SU-DHL-6 (cell line): ENCODE data around the gene L3HYPDH.

ENCODE experiments used
- H2AFZ ChIP-seq: fragments of 200-600 bp; sonication (generic); 2 replicates; pipeline ENCODE4 v1.6.1; 2014; ENCODE audit warnings: low read depth, mild to moderate bottlenecking, moderate library complexity, mixed read lengths, antibody characterized with exemption, low read length; ENCODE audit not compliant: severe bottlenecking
- H3F3A ChIP-seq: fragments of 200-600 bp; shearing (Covaris generic); 2 replicates; pipeline ENCODE4 v1.6.0; 2016; ENCODE audit warnings: antibody characterized with exemption, mild to moderate bottlenecking; ENCODE audit not compliant: insufficient read depth
- H3K27ac ChIP-seq: fragments of 200-600 bp; sonication (generic); 2 replicates; pipeline ENCODE4 v1.5.1; 2016; ENCODE audit warnings: low read depth, mild to moderate bottlenecking, low read length, moderate library complexity, mixed read lengths
- H3K27me3 ChIP-seq: fragments of 200-600 bp; sonication (generic), shearing (Covaris generic); 2 replicates; pipeline ENCODE4 v1.6.0; 2014; ENCODE audit warnings: mild to moderate bottlenecking, low read length
- H3K36me3 ChIP-seq: fragments of 200-600 bp; sonication (generic); 2 replicates; pipeline ENCODE4 v1.6.1; 2014; ENCODE audit warnings: mild to moderate bottlenecking, low read length, mixed read lengths
- H3K4me2 ChIP-seq: fragments of 300-600, 200-600 bp; shearing (Covaris generic), sonication (generic); 2 replicates; pipeline ENCODE4 v1.6.0; 2014; ENCODE audit warnings: low read length, low read depth, mild to moderate bottlenecking; ENCODE audit not compliant: poor library complexity, severe bottlenecking
- H3K4me3 ChIP-seq: fragments of 200-600 bp; sonication (generic); 2 replicates; pipeline ENCODE4 v1.5.1; 2014; ENCODE audit warnings: antibody characterized with exemption, low read length, mild to moderate bottlenecking, mixed read lengths; ENCODE audit not compliant: insufficient read depth, poor library complexity, severe bottlenecking
- H3K79me2 ChIP-seq: fragments of 200-600 bp; sonication (generic); 2 replicates; pipeline ENCODE4 v1.6.1; 2014; ENCODE audit warnings: mild to moderate bottlenecking, low read length, moderate library complexity; ENCODE audit not compliant: insufficient read depth
- H3K9ac ChIP-seq: fragments of 200-600 bp; sonication (generic); 2 replicates; pipeline ENCODE4 v1.7.0; 2014; ENCODE audit warnings: mild to moderate bottlenecking, low read length
- H3K9me2 ChIP-seq: fragments of 200-600 bp; sonication (generic); replicated peaks from 2 replicates; pipeline ENCODE4 v1.6.1; 2014; ENCODE audit warnings: low read length; ENCODE audit not compliant: insufficient read depth
- H3K9me3 ChIP-seq: fragments of 200-600 bp; sonication (generic); 2 replicates; pipeline ENCODE4 v1.6.1; 2014; ENCODE audit warnings: low read length, mixed read lengths; ENCODE audit not compliant: insufficient read depth
- H4K20me1 ChIP-seq: fragments of 200-600 bp; sonication (generic); 2 replicates; pipeline ENCODE4 v1.6.1; 2014; ENCODE audit warnings: low read depth, mild to moderate bottlenecking, antibody characterized with exemption, low read length, moderate library complexity, mixed read lengths
- CTCF ChIP-seq: fragments of 200-600 bp; sonication (generic); IDR thresholded peaks from one replicate; pipeline ENCODE4 v1.5.1; 2017; ENCODE audit warnings: antibody characterized with exemption, mild to moderate bottlenecking, low read length, moderate library complexity; ENCODE audit not compliant: insufficient read depth, poor library complexity, severe bottlenecking
- EZH2phosphoT487 ChIP-seq: fragments of 200-600 bp; sonication (generic), shearing (Covaris generic); conservative IDR thresholded peaks from 2 replicates; pipeline ENCODE4 v1.6.1; 2018; ENCODE audit warnings: mild to moderate bottlenecking, antibody characterized with exemption, low read length, moderate library complexity, mixed read lengths

The L3HYPDH gene

GRCh38 chr14:59510966-59511365 lies 26.8 kb upstream of the L3HYPDH start:
- no peak for TF ChIP-seq EZH2phosphoT487
- Histone ChIP-seq H3K4me3 (no peak overlapping the region), H3K9me3 (no peaks in the 10 kb centered on the region), H3K79me2 (no peaks in the 10 kb centered on the region), H3K27ac (no peak overlapping the region), H3K9me2 (no peaks in the 10 kb centered on the region), H3K9ac (no peak overlapping the region), H3K36me3 (no peaks in the 10 kb centered on the region), H3K27me3 (no peaks in the 10 kb centered on the region), H4K20me1 (no peaks in the 10 kb centered on the region), H3F3A (no peaks in the 10 kb centered on the region), H3K4me2 (no peak overlapping the region), H2AFZ (no peak overlapping the region)

DNA sequence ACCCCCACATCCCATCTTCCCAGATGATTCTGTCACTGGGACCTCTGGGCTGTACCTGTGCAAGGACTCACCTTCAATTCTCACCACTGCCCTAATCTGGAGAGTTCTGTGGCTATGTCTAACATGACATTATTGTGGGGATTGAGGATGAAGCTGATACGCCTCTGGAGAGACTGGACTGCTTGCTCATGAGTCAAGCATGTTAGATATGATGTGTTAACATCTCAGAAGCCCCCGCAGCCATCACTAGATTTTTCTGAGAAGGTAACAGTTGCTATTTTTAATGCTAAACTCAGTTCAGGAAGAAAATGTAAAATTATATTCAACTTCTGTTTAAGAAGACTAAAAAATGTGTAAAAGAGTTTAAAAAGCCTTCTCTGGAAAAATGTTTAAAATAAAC lies 25.8 kb upstream of the L3HYPDH start:
- TF ChIP-seq EZH2phosphoT487, result no peak
- TF ChIP-seq CTCF, result no peak
- no peaks in the 10 kb centered on the region for H3F3A ChIP-seq
- H2AFZ ChIP-seq, result no peak overlapping the region
- no peaks in the 10 kb centered on the region for H3K9me3 ChIP-seq
- H3K4me2 ChIP-seq, result no peak overlapping the region
- no peaks in the 10 kb centered on the region for H4K20me1 ChIP-seq
- no peak overlapping the region for H3K27ac ChIP-seq
- H3K79me2 ChIP-seq, result no peaks in the 10 kb centered on the region
- no peaks in the 10 kb centered on the region for H3K9me2 ChIP-seq
- no peak overlapping the region for H3K9ac ChIP-seq
- H3K36me3 ChIP-seq, result no peaks in the 10 kb centered on the region
- H3K4me3 ChIP-seq, result no peak overlapping the region
- no peaks in the 10 kb centered on the region for H3K27me3 ChIP-seq

GRCh38 chr14:59509101-59509500 lies 24.9 kb upstream of the L3HYPDH start:
- Histone ChIP-seq H3K4me3 (no peak overlapping the region), H3K9me2 (no peaks in the 10 kb centered on the region), H3K36me3 (no peaks in the 10 kb centered on the region), H3K4me2 (no peak overlapping the region), H4K20me1 (0 out of 2 replicates have a peak, but pooled peaks cover 3% of the 10 kb centered on the region), H3K9me3 (no peaks in the 10 kb centered on the region), H3K27ac (no peak overlapping the region), H3F3A (no peaks in the 10 kb centered on the region), H3K27me3 (no peaks in the 10 kb centered on the region), H2AFZ (no peak overlapping the region), H3K9ac (no peak overlapping the region), H3K79me2 (no peaks in the 10 kb centered on the region)
- no peak for TF ChIP-seq EZH2phosphoT487
- TF ChIP-seq CTCF, result no peak

DNA sequence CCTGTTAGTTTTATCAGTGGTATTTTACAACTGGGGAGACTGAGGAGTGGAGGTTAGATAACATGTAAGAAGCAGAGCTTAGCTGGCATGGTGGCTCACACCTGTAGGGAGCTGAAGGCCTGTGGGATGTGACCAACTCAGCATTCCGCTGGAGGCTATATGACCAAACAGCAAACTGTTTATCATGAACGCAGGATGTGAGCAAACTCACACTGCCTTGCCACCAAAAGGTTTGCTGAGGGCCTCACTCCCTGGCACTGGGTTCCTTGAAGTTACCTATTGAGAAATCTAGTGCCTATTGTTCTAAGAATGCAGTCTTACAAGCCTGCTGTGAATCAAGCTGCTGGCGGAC lies 23.5 kb upstream of the L3HYPDH start:
- Histone ChIP-seq H3F3A (no peaks in the 10 kb centered on the region), H3K27ac (no peak overlapping the region), H3K27me3 (no peaks in the 10 kb centered on the region), H4K20me1 (0 out of 2 replicates have a peak, but pooled peaks cover 4% of the 10 kb centered on the region), H3K36me3 (no peaks in the 10 kb centered on the region), H3K4me3 (no peak overlapping the region), H2AFZ (no peak overlapping the region), H3K79me2 (no peaks in the 10 kb centered on the region), H3K9me3 (no peaks in the 10 kb centered on the region), H3K4me2 (no peak overlapping the region), H3K9me2 (no peaks in the 10 kb centered on the region), H3K9ac (no peak overlapping the region)
- TF ChIP-seq CTCF (no peak), EZH2phosphoT487 (no peak)
